ENCODE measurements around the gene USE1.

GRCh38 chr19:17196610-17197009 is 18.5 kb upstream of the USE1 start:
- TF ChIP-seq POLR2AphosphoS5 (IDR thresholded peaks at IDR 0.05) = no peak
- no peak for TF ChIP-seq CTCF (IDR thresholded peaks at IDR 0.05)

Measured in sigmoid colon (tissue), 4 donors.